ENCODE measurements around the gene PCED1B.
A peak's percentile ranks its signal among the peaks of the same experiment; 100 is the strongest.

Gene PCED1B

GRCh38 chr12:47070310-47070709 is 9.1 kb upstream of the PCED1B start:
- POLR2A ChIA-PET: interaction anchor here (0.6 to 1.1 kb wide), 2 partner anchors 10 to 16 kb away, joined by 3 to 9 read pairs; partner anchors contain the start of gene AMIGO2
- H3K27ac ChIP-seq (ENCODE audit: extremely low read depth, low read depth, low read length): no peak overlapping the region

DNA sequence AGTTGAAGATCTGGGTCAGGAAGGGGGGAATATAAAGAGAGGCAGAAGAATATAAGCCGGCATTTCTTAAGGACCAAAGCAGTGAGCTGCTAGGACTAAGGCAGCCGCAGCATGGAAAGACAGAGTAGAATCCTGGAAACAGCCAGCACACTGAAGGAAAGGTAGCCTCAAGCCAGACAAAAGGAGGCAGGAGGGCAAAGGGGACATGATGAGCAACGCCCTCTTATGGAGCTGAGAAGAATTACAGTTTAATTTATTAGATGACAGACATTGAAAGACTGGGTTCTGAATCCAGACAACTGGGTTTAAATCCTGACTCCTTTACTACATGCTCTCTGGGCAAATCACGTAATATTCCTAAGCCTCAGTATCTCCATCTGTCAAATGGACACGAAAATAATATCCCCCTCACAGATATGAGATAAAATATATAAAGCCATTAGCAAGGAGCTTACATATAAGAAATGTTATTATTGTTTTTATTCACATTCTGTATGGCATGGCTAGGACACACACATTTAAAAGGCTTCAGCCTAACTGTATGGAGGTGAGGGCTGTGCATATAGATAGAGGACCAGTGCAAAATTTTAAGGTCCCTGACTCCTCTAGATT is 8.1 kb upstream of the PCED1B start:
- Histone ChIP-seq H3K36me3 (ENCODE audit: control insufficient read depth in 2 of 2, insufficient read depth in 1 of 2, low read length in 2 of 2) (no peaks in the 10 kb centered on the region), H3K9me3 (ENCODE audit: control insufficient read depth, insufficient read depth, low read depth, low read length) (no peaks in the 10 kb centered on the region), H3K4me3 (ENCODE audit: low read depth, low read length) (no peak overlapping the region), H3K4me1 (ENCODE audit: control insufficient read depth, insufficient read depth, low read length) (no peaks in the 10 kb centered on the region), H3K27ac (ENCODE audit: extremely low read depth, low read depth, low read length) (no peak overlapping the region)
- TF ChIP-seq ZNF362 (tag by site-specific recombination; IDR thresholded peaks at IDR 0.05) (no peak), ZNF747 (tag by site-specific recombination; IDR thresholded peaks at IDR 0.05) (no peak), ZNF366 (tag by site-specific recombination; conservative IDR thresholded peaks at IDR 0.05) (0 out of 2 replicates have a peak, but pooled peaks have one; percentile 17)
- TF ChIP-seq, protein P1, sequence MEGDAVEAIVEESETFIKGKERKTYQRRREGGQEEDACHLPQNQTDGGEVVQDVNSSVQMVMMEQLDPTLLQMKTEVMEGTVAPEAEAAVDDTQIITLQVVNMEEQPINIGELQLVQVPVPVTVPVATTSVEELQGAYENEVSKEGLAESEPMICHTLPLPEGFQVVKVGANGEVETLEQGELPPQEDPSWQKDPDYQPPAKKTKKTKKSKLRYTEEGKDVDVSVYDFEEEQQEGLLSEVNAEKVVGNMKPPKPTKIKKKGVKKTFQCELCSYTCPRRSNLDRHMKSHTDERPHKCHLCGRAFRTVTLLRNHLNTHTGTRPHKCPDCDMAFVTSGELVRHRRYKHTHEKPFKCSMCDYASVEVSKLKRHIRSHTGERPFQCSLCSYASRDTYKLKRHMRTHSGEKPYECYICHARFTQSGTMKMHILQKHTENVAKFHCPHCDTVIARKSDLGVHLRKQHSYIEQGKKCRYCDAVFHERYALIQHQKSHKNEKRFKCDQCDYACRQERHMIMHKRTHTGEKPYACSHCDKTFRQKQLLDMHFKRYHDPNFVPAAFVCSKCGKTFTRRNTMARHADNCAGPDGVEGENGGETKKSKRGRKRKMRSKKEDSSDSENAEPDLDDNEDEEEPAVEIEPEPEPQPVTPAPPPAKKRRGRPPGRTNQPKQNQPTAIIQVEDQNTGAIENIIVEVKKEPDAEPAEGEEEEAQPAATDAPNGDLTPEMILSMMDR (tag by site-specific recombination; IDR thresholded peaks at IDR 0.05): 0 out of 2 replicates have a peak, but pooled peaks have one; percentile 5
- POLR2A ChIA-PET: interaction anchor here (1.1 kb wide), 1 partner anchor 9 kb away, joined by 3 read pairs; the partner anchor contains the start of gene AMIGO2
- CTCF ChIA-PET: interaction anchor here (0.6 to 5.4 kb wide), 29 partner anchors 8 to 618 kb away, joined by 3 to 27 read pairs (median 4); partner anchors contain the start of genes AMIGO2 and PCED1B

More at GRCh38 chr12:47070310-47070709, 9.1 kb upstream of the PCED1B start:
- CTCF ChIA-PET: interaction anchor here (0.5 to 5.4 kb wide), 17 partner anchors 9 to 1021 kb away, joined by 3 to 27 read pairs (median 6); partner anchors contain the start of genes AMIGO2 and PCED1B
- H3K9me3 ChIP-seq (ENCODE audit: control insufficient read depth, insufficient read depth, low read depth, low read length): no peaks in the 10 kb centered on the region
- no peak overlapping the region for H3K4me3 ChIP-seq (ENCODE audit: low read depth, low read length)
- H3K4me1 ChIP-seq (ENCODE audit: control insufficient read depth, insufficient read depth, low read length): no peaks in the 10 kb centered on the region
- TF ChIP-seq ZNF174 (tag by site-specific recombination; IDR thresholded peaks at IDR 0.05) (no peak), ZNF561 (tag by site-specific recombination; IDR thresholded peaks at IDR 0.05; ENCODE audit: borderline replicate concordance) (no peak), ZSCAN4 (tag by site-specific recombination; IDR thresholded peaks at IDR 0.05) (no peak), ZNF791 (tag by site-specific recombination; IDR thresholded peaks at IDR 0.05) (no peak), ZSCAN23 (tag by site-specific recombination; IDR thresholded peaks at IDR 0.05) (no peak), PRDM1 (tag by site-specific recombination; IDR thresholded peaks at IDR 0.05) (no peak)
- no peaks in the 10 kb centered on the region for H3K36me3 ChIP-seq (ENCODE audit: control insufficient read depth in 2 of 2, insufficient read depth in 1 of 2, low read length in 2 of 2)

DNA sequence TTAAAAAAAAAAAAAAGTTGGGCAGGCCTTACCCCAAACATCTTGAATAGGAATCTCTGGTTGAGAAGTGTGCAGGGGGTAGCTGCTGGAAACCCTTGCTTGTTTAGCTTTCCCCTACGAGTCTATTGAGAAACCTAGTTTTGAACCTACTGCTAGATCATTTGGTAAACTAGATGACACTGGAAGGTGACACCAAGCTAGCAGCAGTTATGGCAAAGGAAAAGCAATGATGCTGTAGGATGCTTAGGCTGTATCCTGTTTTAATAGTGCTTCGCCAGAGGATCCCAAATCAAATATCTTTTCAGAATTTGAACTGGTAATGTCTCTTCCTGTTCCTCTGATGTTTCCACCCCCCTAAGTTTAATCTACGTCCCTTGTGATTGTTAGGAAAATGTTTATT is 5.5 kb upstream of the PCED1B start:
- no peaks in the 10 kb centered on the region for H3K4me1 ChIP-seq (ENCODE audit: control insufficient read depth, insufficient read depth, low read length)
- CTCF ChIA-PET: interaction anchor here (0.7 to 1.8 kb wide), 3 partner anchors 24 to 335 kb away, joined by 3 to 4 read pairs (median 3); no protein-coding TSS in a partner anchor
- no peak overlapping the region for H3K4me3 ChIP-seq (ENCODE audit: low read depth, low read length)
- TF ChIP-seq ZNF621 (tag by site-specific recombination; IDR thresholded peaks at IDR 0.05) (no peak), ZNF37A (tag by site-specific recombination; IDR thresholded peaks at IDR 0.05) (no peak), ZNF830 (tag by site-specific recombination; IDR thresholded peaks at IDR 0.05; ENCODE audit: low read depth) (no peak)
- TF ChIP-seq, protein P2, sequence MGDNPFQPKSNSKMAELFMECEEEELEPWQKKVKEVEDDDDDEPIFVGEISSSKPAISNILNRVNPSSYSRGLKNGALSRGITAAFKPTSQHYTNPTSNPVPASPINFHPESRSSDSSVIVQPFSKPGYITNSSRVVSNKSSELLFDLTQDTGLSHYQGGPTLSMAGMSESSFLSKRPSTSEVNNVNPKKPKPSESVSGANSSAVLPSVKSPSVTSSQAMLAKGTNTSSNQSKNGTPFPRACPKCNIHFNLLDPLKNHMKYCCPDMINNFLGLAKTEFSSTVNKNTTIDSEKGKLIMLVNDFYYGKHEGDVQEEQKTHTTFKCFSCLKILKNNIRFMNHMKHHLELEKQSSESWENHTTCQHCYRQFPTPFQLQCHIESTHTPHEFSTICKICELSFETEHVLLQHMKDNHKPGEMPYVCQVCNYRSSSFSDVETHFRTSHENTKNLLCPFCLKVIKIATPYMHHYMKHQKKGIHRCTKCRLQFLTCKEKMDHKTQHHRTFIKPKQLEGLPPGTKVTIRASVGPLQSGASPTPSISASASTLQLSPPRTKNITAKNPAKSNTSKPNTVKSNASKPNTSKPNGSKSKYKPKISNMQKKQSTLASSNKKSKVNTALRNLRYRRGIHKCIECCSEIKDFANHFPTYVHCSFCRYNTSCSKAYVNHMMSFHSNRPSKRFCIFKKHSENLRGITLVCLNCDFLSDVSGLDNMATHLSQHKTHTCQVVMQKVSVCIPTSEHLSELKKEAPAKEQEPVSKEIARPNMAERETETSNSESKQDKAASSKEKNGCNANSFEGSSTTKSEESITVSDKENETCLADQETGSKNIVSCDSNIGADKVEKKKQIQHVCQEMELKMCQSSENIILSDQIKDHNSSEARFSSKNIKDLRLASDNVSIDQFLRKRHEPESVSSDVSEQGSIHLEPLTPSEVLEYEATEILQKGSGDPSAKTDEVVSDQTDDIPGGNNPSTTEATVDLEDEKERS (tag by site-specific recombination; IDR thresholded peaks at IDR 0.05): no peak
- no peaks in the 10 kb centered on the region for H3K9me3 ChIP-seq (ENCODE audit: control insufficient read depth, insufficient read depth, low read depth, low read length)
- POLR2A ChIA-PET: no interaction called here
- no peaks in the 10 kb centered on the region for H3K36me3 ChIP-seq (ENCODE audit: control insufficient read depth in 2 of 2, insufficient read depth in 1 of 2, low read length in 2 of 2)
- no peak overlapping the region for H3K27ac ChIP-seq (ENCODE audit: extremely low read depth, low read depth, low read length)

Data from HEK293 (cell line).